ENCODE measurements around the gene ABCB4. TPM values are rescaled to one million over a fixed set of nuclear protein-coding genes. Genes with fewer than 3 reads are reported as not detected.

ABCB4 gene
- total RNA-seq, 2 experiments from 2014 or later: not detected

- no peak for ATAC-seq (ENCODE audit: poor library complexity)
- Histone ChIP-seq H3K27me3 (ENCODE audit: control insufficient read depth in 1 of 2, insufficient read depth in 2 of 2, low read length in 2 of 2) (peaks cover 0 to 3% of the 10 kb centered on the region in 2 experiments), H3K4me3 (ENCODE audit: low read length) (no peak overlapping the region), H3K27ac (ENCODE audit: low read depth in 1 of 2, low read length in 2 of 2) (no peak overlapping the region), H3K9me3 (ENCODE audit: control insufficient read depth in 1 of 2, insufficient read depth in 1 of 2, low read length in 2 of 2) (no peaks in the 10 kb centered on the region), H3K36me3 (ENCODE audit: insufficient read depth, low read length) (no peaks in the 10 kb centered on the region), H3K4me1 (ENCODE audit: insufficient read depth, low read length) (no peaks in the 10 kb centered on the region)
- CTCF ChIA-PET: interaction anchor here (0.7 to 1.2 kb wide), 2 partner anchors 108 to 494 kb away, joined by 3 to 5 read pairs; no protein-coding TSS in a partner anchor
- Mint-ChIP-seq H3K4me3 (no peak overlapping the region), H3K9me3 (no peaks in the 10 kb centered on the region), H3K27me3 (peaks cover 9% of the 10 kb centered on the region), H3K4me1 (ENCODE audit: low read depth) (no peaks in the 10 kb centered on the region), H3K36me3 (ENCODE audit: low read depth) (no peaks in the 10 kb centered on the region), H3K27ac (no peak overlapping the region)
- TF ChIP-seq, protein P1, sequence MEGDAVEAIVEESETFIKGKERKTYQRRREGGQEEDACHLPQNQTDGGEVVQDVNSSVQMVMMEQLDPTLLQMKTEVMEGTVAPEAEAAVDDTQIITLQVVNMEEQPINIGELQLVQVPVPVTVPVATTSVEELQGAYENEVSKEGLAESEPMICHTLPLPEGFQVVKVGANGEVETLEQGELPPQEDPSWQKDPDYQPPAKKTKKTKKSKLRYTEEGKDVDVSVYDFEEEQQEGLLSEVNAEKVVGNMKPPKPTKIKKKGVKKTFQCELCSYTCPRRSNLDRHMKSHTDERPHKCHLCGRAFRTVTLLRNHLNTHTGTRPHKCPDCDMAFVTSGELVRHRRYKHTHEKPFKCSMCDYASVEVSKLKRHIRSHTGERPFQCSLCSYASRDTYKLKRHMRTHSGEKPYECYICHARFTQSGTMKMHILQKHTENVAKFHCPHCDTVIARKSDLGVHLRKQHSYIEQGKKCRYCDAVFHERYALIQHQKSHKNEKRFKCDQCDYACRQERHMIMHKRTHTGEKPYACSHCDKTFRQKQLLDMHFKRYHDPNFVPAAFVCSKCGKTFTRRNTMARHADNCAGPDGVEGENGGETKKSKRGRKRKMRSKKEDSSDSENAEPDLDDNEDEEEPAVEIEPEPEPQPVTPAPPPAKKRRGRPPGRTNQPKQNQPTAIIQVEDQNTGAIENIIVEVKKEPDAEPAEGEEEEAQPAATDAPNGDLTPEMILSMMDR (IDR thresholded peaks at IDR 0.05): no peak
- POLR2A ChIA-PET: no interaction called here
- no peak for DNase-seq
- intact Hi-C loops (cut with DNase I, micrococcal nuclease): no loop called here
Measured at GRCh38 chr7:87420173-87420572, 55.3 kb downstream of the ABCB4 start.

GRCh38 chr7:87416682-87417587 lies 58.5 kb downstream of the ABCB4 start:
- no peak overlapping the region for H3K27ac Mint-ChIP-seq
- H3K27me3 ChIP-seq (ENCODE audit: control insufficient read depth in 1 of 2, insufficient read depth in 2 of 2, low read length in 2 of 2): no peaks in the 10 kb centered on the region
- no peaks in the 10 kb centered on the region for H3K9me3 ChIP-seq (ENCODE audit: control insufficient read depth in 1 of 2, insufficient read depth in 1 of 2, low read length in 2 of 2)
- H3K4me3 Mint-ChIP-seq: no peak overlapping the region
- no peaks in the 10 kb centered on the region for H3K4me1 Mint-ChIP-seq (ENCODE audit: low read depth)
- H3K27ac ChIP-seq (ENCODE audit: low read depth in 1 of 2, low read length in 2 of 2): no peak overlapping the region
- CTCF ChIA-PET: interaction anchor here (0.7 to 7.1 kb wide), 4 partner anchors 90 to 105 kb away, joined by 3 to 52 read pairs (median 10); no protein-coding TSS in a partner anchor
- intact Hi-C loops (cut with DNase I, micrococcal nuclease): loop anchor here (1.0 to 5.0 kb wide), 5 partner anchors 105 to 505 kb away; no protein-coding TSS in a partner anchor
- H3K4me1 ChIP-seq (ENCODE audit: insufficient read depth, low read length): no peaks in the 10 kb centered on the region
- H3K9me3 Mint-ChIP-seq: no peaks in the 10 kb centered on the region
- no peak overlapping the region for H3K4me3 ChIP-seq (ENCODE audit: low read length)
- TF ChIP-seq, protein P1 (IDR thresholded peaks at IDR 0.05): peak; percentile 76
- H3K36me3 Mint-ChIP-seq (ENCODE audit: low read depth): no peaks in the 10 kb centered on the region
- H3K27me3 Mint-ChIP-seq: no peaks in the 10 kb centered on the region
- ATAC-seq (ENCODE audit: poor library complexity) (peak; percentile 63), DNase-seq (peak; percentile 32 to 82 (median 60))
- H3K36me3 ChIP-seq (ENCODE audit: insufficient read depth, low read length): no peaks in the 10 kb centered on the region
- POLR2A ChIA-PET: no interaction called here

- no peak for DNase-seq
- ChIA-PET POLR2A (interaction anchor here (1.5 to 2.2 kb wide), 2 partner anchors 69 to 102 kb away, joined by 3 to 5 read pairs; partner anchors contain the start of gene CROT), CTCF (interaction anchor here (1.1 to 7.1 kb wide), 2 partner anchors 24 to 103 kb away, joined by 3 to 52 read pairs; no protein-coding TSS in a partner anchor)
- no peak for ATAC-seq (ENCODE audit: poor library complexity)
- H3K27ac ChIP-seq (ENCODE audit: low read depth in 1 of 2, low read length in 2 of 2): no peak overlapping the region
- Mint-ChIP-seq H3K9me3 (no peaks in the 10 kb centered on the region), H3K4me1 (ENCODE audit: low read depth) (no peaks in the 10 kb centered on the region), H3K27ac (no peak overlapping the region), H3K27me3 (no peaks in the 10 kb centered on the region), H3K4me3 (no peak overlapping the region), H3K36me3 (ENCODE audit: low read depth) (no peaks in the 10 kb centered on the region)
- H3K9me3 ChIP-seq (ENCODE audit: control insufficient read depth in 1 of 2, insufficient read depth in 1 of 2, low read length in 2 of 2): no peaks in the 10 kb centered on the region
- intact Hi-C loops (cut with DNase I, micrococcal nuclease): loop anchor here (2.0 to 5.0 kb wide), 4 partner anchors 472 to 502 kb away; no protein-coding TSS in a partner anchor
- TF ChIP-seq, protein P1 (IDR thresholded peaks at IDR 0.05): no peak
- no peaks in the 10 kb centered on the region for H3K27me3 ChIP-seq (ENCODE audit: control insufficient read depth in 1 of 2, insufficient read depth in 2 of 2, low read length in 2 of 2)
- H3K4me3 ChIP-seq (ENCODE audit: low read length): no peak overlapping the region
- no peaks in the 10 kb centered on the region for H3K4me1 ChIP-seq (ENCODE audit: insufficient read depth, low read length)
- no peaks in the 10 kb centered on the region for H3K36me3 ChIP-seq (ENCODE audit: insufficient read depth, low read length)
Measured at GRCh38 chr7:87414794-87415188, 60.7 kb downstream of the ABCB4 start.
